ENCODE data around the gene ZNF45.

DNA sequence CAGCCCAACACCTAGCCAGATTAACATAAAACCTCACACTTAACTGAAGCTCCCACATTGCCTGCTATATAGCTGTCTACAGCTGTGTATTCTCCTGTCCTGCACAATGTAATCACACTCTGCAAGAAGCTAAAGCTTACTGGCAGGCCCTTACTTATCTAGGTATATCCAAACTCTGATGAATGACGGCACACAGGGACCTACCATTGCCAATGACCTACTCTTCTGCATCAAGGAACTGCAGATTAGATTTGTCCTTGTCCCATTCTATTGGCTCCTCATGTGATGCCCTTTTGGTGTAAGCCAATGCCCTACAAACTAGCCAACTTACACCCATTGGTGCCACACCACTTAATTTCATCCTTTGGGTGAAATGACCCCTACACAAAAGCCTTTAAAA, 26.4 kb downstream of the ZNF45 start:
- TF ChIP-seq POLR2A (IDR thresholded peaks at IDR 0.05) (no peak), POLR2AphosphoS5 (IDR thresholded peaks at IDR 0.05) (no peak)
- TF ChIP-seq, protein P1, sequence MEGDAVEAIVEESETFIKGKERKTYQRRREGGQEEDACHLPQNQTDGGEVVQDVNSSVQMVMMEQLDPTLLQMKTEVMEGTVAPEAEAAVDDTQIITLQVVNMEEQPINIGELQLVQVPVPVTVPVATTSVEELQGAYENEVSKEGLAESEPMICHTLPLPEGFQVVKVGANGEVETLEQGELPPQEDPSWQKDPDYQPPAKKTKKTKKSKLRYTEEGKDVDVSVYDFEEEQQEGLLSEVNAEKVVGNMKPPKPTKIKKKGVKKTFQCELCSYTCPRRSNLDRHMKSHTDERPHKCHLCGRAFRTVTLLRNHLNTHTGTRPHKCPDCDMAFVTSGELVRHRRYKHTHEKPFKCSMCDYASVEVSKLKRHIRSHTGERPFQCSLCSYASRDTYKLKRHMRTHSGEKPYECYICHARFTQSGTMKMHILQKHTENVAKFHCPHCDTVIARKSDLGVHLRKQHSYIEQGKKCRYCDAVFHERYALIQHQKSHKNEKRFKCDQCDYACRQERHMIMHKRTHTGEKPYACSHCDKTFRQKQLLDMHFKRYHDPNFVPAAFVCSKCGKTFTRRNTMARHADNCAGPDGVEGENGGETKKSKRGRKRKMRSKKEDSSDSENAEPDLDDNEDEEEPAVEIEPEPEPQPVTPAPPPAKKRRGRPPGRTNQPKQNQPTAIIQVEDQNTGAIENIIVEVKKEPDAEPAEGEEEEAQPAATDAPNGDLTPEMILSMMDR (IDR thresholded peaks at IDR 0.05 in 8 of 11, conservative IDR thresholded peaks at IDR 0.05 in 3 of 11): no peak

Measured in spleen (tissue), 7 donors.